Muscle of leg (tissue), 11 donors: ENCODE measurements around the gene EPHB6. TPM values are rescaled to one million over a fixed set of nuclear protein-coding genes. Genes with fewer than 3 reads are reported as not detected.

Source experiments
- DNase-seq: peaks from one replicate; pipeline ENCODE4 v3.0.0; 2013
- H3K27ac ChIP-seq: one replicate; pipeline ENCODE4 v1.5.1; 2013; ENCODE audit warnings: mild to moderate bottlenecking, low read length, control low read depth
- H3K27me3 ChIP-seq: one replicate; pipeline ENCODE4 v1.6.1; 2013; ENCODE audit warnings: low read length; ENCODE audit not compliant: control insufficient read depth, insufficient read depth
- H3K36me3 ChIP-seq: one replicate; pipeline ENCODE4 v1.6.1; 2013; ENCODE audit warnings: low read length; ENCODE audit not compliant: control insufficient read depth, insufficient read depth
- H3K4me1 ChIP-seq: one replicate; pipeline ENCODE4 v1.6.1; 2013; ENCODE audit warnings: low read length; ENCODE audit not compliant: control insufficient read depth, insufficient read depth
- H3K4me3 ChIP-seq: one replicate; pipeline ENCODE4 v1.5.1; 2013; ENCODE audit warnings: low read length, control low read depth
- H3K9me3 ChIP-seq: replicated peaks from 2 replicates; pipeline ENCODE4 v1.6.1; 2013; ENCODE audit warnings: low read depth, low read length; ENCODE audit not compliant: control insufficient read depth
- WGBS: methylation state at CpG from one replicate; pipeline ENCODE4 v1.1.5; 2013; ENCODE audit warnings: missing lambda C conversion rate; ENCODE audit not compliant: insufficient coverage; 5-methylcytosine and 5-hydroxymethylcytosine counted together
- polyA plus RNA-seq, 8 donors: library from polyadenylated mRNA; unstranded; fragments of 120-200 nt; gene quantifications; one replicate each; pipeline versions ENCODE4 v1.2.1 to v1.2.3, GENCODE V29; 2013; ENCODE audit warnings: inconsistent platforms in 1 of 8, low replicate concordance in 1 of 8; ENCODE audit not compliant: insufficient read length in 8 of 8, insufficient read depth in 1 of 8
- total RNA-seq: library from RNA; stranded (reverse); fragments of 120-200 nt; gene quantifications from one replicate; pipeline ENCODE4 v1.2.4, GENCODE V29; 2013

The EPHB6 gene
- total and polyA plus RNA-seq, 9 donors: 2.8 to 13.4 (median 5.6) TPM

DNA sequence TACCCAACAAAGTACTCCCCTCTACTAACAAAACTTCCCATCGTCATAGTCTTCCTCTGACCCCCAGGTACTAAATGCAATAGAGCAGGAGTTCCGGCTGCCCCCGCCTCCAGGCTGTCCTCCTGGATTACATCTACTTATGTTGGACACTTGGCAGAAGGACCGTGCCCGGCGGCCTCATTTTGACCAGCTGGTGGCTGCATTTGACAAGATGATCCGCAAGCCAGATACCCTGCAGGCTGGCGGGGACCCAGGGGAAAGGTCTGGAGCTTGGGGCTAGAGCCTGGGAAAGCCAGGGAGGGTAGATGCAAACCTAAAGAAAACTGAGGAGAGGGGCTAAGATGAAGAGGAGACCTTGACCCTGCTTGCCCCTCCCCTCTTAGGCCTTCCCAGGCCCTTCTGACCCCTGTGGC is 15.3 kb downstream of the EPHB6 start:
- H3K27ac ChIP-seq: no peak overlapping the region
- no peaks in the 10 kb centered on the region for H3K4me1 ChIP-seq
- DNase-seq: no peak
- H3K36me3 ChIP-seq: no peaks in the 10 kb centered on the region
- H3K27me3 ChIP-seq: no peaks in the 10 kb centered on the region
- WGBS: 79% methylated on average over 3 of the region's 8 CpGs
- no peak overlapping the region for H3K4me3 ChIP-seq
- no peaks in the 10 kb centered on the region for H3K9me3 ChIP-seq

DNA sequence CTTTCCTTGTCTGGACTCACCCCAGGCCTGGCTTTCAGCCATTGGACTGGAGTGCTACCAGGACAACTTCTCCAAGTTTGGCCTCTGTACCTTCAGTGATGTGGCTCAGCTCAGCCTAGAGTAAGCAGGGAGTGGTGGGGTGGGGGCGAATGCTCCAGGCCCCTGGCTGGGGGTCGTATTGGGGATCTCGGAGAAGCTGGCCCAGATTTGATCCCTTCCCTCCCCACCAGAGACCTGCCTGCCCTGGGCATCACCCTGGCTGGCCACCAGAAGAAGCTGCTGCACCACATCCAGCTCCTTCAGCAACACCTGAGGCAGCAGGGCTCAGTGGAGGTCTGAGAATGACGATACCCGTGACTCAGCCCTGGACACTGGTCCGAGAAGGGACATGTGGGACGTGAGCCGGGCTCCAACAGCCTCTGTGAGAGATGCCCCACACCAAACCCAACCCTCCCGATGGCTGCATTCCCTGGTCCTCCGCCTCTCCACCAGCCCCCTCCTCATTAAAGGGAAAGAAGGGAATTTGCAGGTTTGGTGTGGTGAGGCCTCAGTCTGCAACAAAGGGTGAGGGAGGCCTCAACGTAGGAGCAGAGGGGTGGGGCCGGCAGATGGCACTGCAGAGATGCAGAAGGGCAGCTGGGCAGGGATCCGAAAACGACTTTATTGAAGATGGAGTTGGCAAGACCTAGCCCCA is 15.8 kb downstream of the EPHB6 start:
- H3K27ac ChIP-seq: no peak overlapping the region
- WGBS: 80% methylated on average over 7 of the region's 14 CpGs

DNA sequence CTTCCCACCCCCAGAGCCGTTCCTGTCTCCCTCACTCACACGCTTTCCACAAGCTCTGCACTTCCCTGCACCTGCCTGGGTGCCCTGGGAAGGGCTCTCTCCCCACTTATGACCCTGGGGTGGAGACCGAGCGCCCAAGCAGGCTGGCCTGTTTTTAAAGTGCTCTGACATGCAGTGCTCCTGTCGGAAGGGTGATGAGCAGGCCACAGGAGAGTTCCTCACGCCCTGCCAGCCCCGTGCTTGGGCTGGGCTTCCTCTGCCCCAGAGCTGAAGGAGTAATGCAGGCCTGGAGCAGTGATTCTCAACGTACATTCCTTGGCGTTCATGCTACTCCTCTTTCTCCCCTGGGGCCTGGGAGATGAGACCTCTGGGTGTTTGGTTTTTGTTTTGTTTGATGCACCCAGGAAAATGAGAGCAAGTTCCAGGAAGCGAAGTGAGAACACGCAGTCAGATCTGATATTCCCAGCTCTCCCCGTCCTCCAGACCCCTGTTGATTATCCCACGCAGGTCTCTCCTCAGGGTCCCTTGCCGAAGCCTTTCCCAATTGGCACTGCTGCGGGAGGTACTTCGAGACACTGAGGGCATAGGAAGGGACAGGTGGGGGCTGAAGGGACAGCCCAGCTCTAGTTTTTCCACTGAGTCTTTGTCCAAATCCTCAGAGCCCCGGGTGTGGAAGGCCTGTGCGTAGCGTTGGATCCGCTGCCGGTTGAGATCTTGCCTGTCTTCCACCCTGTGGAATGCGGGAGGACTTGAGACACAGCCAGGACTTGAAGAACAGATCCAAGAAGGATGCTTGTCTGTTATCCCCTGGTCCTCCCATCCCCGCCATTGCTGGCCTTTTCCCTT is 16.6 kb downstream of the EPHB6 start:
- H3K4me1 ChIP-seq: no peaks in the 10 kb centered on the region
- H3K9me3 ChIP-seq: no peaks in the 10 kb centered on the region
- H3K36me3 ChIP-seq: no peaks in the 10 kb centered on the region
- no peak for DNase-seq
- no peak overlapping the region for H3K27ac ChIP-seq
- WGBS: 63% methylated on average over 15 of the region's 23 CpGs
- no peak overlapping the region for H3K4me3 ChIP-seq
- H3K27me3 ChIP-seq: no peaks in the 10 kb centered on the region

More for the DNA sequence above, 15.8 kb downstream of the EPHB6 start:
- H3K9me3 ChIP-seq: no peaks in the 10 kb centered on the region
- no peak for DNase-seq
- H3K4me3 ChIP-seq: no peak overlapping the region
- no peaks in the 10 kb centered on the region for H3K36me3 ChIP-seq
- no peaks in the 10 kb centered on the region for H3K27me3 ChIP-seq
- H3K4me1 ChIP-seq: no peaks in the 10 kb centered on the region

DNA sequence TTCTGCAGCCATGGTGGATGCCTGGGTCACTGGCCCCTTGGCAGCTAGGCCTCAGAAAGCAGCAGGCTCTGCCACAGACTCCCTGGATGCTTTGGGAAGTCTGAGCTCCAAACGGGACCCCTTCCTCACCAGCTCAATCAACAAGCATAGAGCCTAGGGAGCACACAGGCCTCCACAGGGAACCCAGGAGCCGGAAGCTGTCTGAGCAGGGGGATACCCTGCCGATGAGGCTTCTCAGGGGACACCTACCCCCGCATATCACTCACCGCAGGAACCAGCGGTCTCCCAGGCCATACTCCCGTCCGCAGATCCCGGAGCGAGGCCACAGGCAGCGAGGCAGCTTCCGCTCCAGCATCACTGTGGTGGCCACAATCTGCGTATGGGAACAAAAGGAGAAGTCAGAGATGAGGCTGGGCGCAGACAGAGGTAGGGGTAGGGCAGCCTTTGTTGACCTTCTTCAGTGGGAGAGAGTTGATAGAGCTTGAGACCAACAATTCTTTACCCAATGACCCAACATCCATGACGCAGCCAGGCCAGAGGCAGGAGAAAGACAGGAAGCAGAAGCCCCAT is 17.3 kb downstream of the EPHB6 start:
- Histone ChIP-seq H3K27ac (no peak overlapping the region), H3K4me1 (no peaks in the 10 kb centered on the region), H3K9me3 (no peaks in the 10 kb centered on the region), H3K27me3 (peaks cover 3% of the 10 kb centered on the region), H3K4me3 (no peak overlapping the region), H3K36me3 (no peaks in the 10 kb centered on the region)
- no peak for DNase-seq
- WGBS: 94% methylated on average over 10 of the region's 15 CpGs

DNA sequence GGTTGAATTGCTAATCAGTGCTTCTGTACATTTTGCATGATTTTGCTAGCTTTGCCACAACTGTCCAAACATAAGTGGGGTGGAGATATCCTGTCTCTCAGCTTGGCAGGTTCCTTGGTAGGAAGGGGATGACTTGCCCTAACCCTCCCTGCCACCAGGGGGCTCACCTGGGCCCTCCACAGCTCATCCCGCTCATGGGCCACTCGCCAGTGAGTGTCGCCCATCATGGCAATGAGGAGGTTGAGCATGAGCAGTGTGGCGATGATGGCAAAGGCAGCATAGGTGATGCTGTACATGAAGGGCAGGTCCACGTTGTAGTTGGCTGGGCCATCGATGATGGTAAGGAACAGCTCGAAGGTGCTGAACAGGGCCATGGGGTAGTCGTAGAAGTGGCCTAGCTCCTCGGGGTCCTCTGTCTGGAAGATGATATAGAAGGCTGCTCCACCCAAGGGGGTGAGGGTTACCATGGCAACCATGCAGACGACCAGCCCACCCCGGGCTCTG is 18.5 kb downstream of the EPHB6 start:
- H3K27me3 ChIP-seq: peaks cover 3% of the 10 kb centered on the region
- no peak overlapping the region for H3K27ac ChIP-seq
- H3K4me1 ChIP-seq: no peaks in the 10 kb centered on the region
- WGBS: 74% methylated on average over 9 of the region's 11 CpGs
- no peaks in the 10 kb centered on the region for H3K9me3 ChIP-seq
- no peak for DNase-seq
- H3K4me3 ChIP-seq: no peak overlapping the region
- H3K36me3 ChIP-seq: no peaks in the 10 kb centered on the region

DNA sequence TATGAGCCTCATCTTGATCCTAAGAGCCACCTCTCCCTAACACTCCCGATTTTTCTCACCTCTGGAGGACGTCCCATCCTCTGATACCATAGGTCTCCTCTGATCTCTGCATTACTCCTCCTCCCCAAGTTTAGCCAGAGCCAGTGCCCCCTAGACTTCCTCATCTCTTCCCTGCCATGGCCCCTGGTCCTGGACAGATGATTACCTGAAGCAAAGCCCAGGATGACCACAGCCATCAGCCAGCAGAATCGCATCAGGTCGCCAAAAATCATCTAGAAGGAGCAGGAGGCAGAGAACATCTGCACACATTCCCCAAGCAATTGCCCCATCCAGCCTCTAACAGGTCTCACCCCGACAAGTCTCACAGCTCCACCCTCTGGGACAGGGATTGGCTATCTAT is 19.0 kb downstream of the EPHB6 start:
- 69% methylated on average over 4 of the region's 5 CpGs for WGBS
- no peak overlapping the region for H3K4me3 ChIP-seq

DNA sequence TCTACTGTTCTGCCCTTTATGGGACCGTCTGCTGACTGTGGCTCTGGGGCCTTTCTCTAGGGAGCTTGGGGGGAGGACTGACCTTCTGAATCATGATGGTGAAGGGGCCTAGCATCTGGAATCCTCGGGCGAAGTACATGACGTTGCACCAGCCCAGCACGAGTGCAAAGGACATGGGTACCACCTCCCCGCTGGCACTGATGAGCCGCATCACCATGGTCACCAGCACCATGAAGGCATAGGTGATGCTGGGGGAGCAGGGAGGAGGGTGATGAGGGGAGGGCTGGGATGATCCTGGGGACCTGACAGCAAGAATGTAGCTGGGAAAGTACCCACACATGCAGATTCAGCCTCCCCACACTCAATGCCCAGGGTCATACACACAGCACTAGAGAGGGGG is 19.5 kb downstream of the EPHB6 start:
- H3K4me3 ChIP-seq: no peak overlapping the region
- H3K27ac ChIP-seq: no peak overlapping the region
- WGBS: 85% methylated on average over 7 of the region's 7 CpGs
- no peak for DNase-seq
- H3K27me3 ChIP-seq: peaks cover 3% of the 10 kb centered on the region
- no peaks in the 10 kb centered on the region for H3K9me3 ChIP-seq
- H3K36me3 ChIP-seq: no peaks in the 10 kb centered on the region
- H3K4me1 ChIP-seq: no peaks in the 10 kb centered on the region

More for the DNA sequence above, 19.0 kb downstream of the EPHB6 start:
- peaks cover 3% of the 10 kb centered on the region for H3K27me3 ChIP-seq
- H3K36me3 ChIP-seq: no peaks in the 10 kb centered on the region
- H3K9me3 ChIP-seq: no peaks in the 10 kb centered on the region
- H3K27ac ChIP-seq: no peak overlapping the region
- no peak for DNase-seq
- H3K4me1 ChIP-seq: no peaks in the 10 kb centered on the region

DNA sequence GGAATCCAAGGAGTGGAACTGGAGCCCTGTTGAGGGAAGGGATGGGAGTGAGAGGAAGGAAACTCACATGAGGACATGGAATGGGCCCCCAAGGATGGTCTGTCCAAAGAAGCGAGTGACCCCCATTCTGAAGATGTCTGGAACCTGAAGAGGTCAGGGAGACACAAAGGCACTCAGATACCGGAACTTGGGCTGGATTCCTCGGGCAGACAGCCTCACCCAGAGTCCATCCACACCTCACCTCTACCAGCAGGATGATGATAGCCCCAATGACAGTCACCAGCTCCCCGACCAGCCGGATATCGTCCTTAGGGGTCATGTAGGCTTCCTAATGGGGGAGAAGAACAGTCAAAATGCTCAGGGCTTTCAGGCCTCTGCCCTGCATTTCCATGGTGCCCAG is 20.0 kb downstream of the EPHB6 start:
- no peaks in the 10 kb centered on the region for H3K4me1 ChIP-seq
- H3K9me3 ChIP-seq: no peaks in the 10 kb centered on the region
- no peak overlapping the region for H3K4me3 ChIP-seq
- no peaks in the 10 kb centered on the region for H3K36me3 ChIP-seq
- DNase-seq: no peak
- no peak overlapping the region for H3K27ac ChIP-seq
- H3K27me3 ChIP-seq: peaks cover 3% of the 10 kb centered on the region
- WGBS: 100% methylated on average over 4 of the region's 6 CpGs

DNA sequence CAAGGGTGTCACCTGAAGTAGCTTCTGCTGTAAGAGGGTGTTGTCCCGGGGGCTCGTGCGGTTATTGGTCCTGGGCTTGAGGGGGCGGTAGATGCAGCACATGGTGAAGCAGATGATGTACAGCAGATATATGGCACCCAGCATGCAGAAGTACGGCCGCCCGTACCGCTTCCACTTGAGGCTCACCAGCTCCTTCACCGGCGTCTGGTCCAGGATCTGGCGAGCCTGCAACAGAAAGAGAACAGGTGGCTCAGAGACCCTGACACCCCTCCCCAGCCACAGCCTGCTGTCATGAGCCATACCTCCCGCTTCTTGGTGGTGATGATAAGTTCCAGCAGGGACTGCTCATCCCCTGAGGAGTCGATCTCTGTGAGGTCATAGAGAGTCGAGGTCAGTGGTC is 20.6 kb downstream of the EPHB6 start:
- 87% methylated on average over 12 of the region's 14 CpGs for WGBS
- no peak for DNase-seq
- Histone ChIP-seq H3K4me3 (no peak overlapping the region), H3K27ac (no peak overlapping the region), H3K36me3 (no peaks in the 10 kb centered on the region), H3K27me3 (peaks cover 3% of the 10 kb centered on the region), H3K9me3 (no peaks in the 10 kb centered on the region), H3K4me1 (no peaks in the 10 kb centered on the region)
